Thoracic aorta (tissue), 2 donors: ENCODE results near the gene NXT1. TPM values are rescaled to one million over a fixed set of nuclear protein-coding genes. Genes with fewer than 3 reads are reported as not detected.
A peak's percentile ranks its signal among the peaks of the same experiment; 100 is the strongest.
"Not testable (repeated sequence)": the region's sequence is repeated elsewhere in the genome, so short reads cannot be mapped to it uniquely, and the experiment has no call there.

Experiments used
- ATAC-seq: fragments of 150-250 bp; one replicate; pipeline ENCODE4 v1.8.0; 2017; ENCODE audit warnings: low read depth; ENCODE audit not compliant: insufficient number of reproducible peaks, low FRiP score
- DNase-seq: peaks from one replicate; pipeline ENCODE4 v3.0.0-alpha.2; 2020; ENCODE audit warnings: low spot score
- H3K27ac ChIP-seq, 2 donors: fragments of 200-600 bp; sonication (generic); 1 replicate in 1 of 2; 2 replicates in 1 of 2; pipeline ENCODE4 v1.5.1; 2016; ENCODE audit warnings: mild to moderate bottlenecking in 2 of 2, moderate library complexity in 2 of 2
- H3K27me3 ChIP-seq: fragments of 200-600 bp; sonication (generic); replicated peaks from 2 replicates; pipeline ENCODE4 v1.6.0; 2016; ENCODE audit warnings: mild to moderate bottlenecking; ENCODE audit not compliant: insufficient read depth
- H3K36me3 ChIP-seq: fragments of 200-600 bp; sonication (generic); one replicate; pipeline ENCODE4 v1.5.1; 2016
- H3K4me1 ChIP-seq, 2 donors: fragments of 200-600 bp; sonication (generic); 1 replicate in 1 of 2; 2 replicates in 1 of 2; pipeline versions ENCODE4 v1.5.1 to v1.6.0; 2016; ENCODE audit warnings: low read depth in 2 of 2, mild to moderate bottlenecking in 1 of 2; ENCODE audit not compliant: control insufficient read depth in 1 of 2
- H3K4me3 ChIP-seq: fragments of 200-600 bp; sonication (generic); 2 replicates; pipeline ENCODE4 v1.5.1; 2016; ENCODE audit warnings: mild to moderate bottlenecking
- H3K9me3 ChIP-seq: fragments of 200-600 bp; sonication (generic); 2 replicates; pipeline ENCODE4 v1.5.1; 2016
- CTCF ChIP-seq: fragments of 200-600 bp; sonication (generic); IDR thresholded peaks from one replicate; pipeline ENCODE4 v1.5.1; 2019; ENCODE audit warnings: antibody characterized with exemption
- total RNA-seq, 2 donors: library from RNA; depleted of rRNA; stranded (reverse); fragments of >200 nt; gene quantifications; one replicate each; pipeline versions ENCODE4 v1.1.0 to v1.2.3, GENCODE V29; 2016

The NXT1 gene
- total RNA-seq, 2 donors from 2014 or later, result 21.8 to 79.6 TPM

- no peaks in the 10 kb centered on the region for H3K27me3 ChIP-seq
- DNase-seq, result no peak
- no peaks in the 10 kb centered on the region for H3K9me3 ChIP-seq
- no peak overlapping the region for H3K4me3 ChIP-seq
- no peak for TF ChIP-seq CTCF
- no peak for ATAC-seq
- no peaks in the 10 kb centered on the region for H3K4me1 ChIP-seq
- H3K27ac ChIP-seq, result no peak overlapping the region
- no peaks in the 10 kb centered on the region for H3K36me3 ChIP-seq
Observed at GRCh38 chr20:23343590-23343989, 7.0 kb upstream of the NXT1 start.

GRCh38 chr20:23344336-23344735 lies 6.3 kb upstream of the NXT1 start:
- H3K4me3 ChIP-seq, result no peak overlapping the region
- peaks cover 4 to 5% of the 10 kb centered on the region in 2 donors for H3K4me1 ChIP-seq
- ATAC-seq, result no peak
- H3K27ac ChIP-seq, result no peak overlapping the region
- H3K9me3 ChIP-seq, result no peaks in the 10 kb centered on the region
- H3K36me3 ChIP-seq, result no peaks in the 10 kb centered on the region
- no peak for DNase-seq
- TF ChIP-seq CTCF, result no peak
- H3K27me3 ChIP-seq, result no peaks in the 10 kb centered on the region

GRCh38 chr20:23346002-23346401 lies 4.6 kb upstream of the NXT1 start:
- H3K4me1 ChIP-seq, result peaks cover 6 to 8% of the 10 kb centered on the region in 2 donors
- H3K9me3 ChIP-seq, result no peaks in the 10 kb centered on the region
- ATAC-seq, result no peak
- no peak for TF ChIP-seq CTCF
- no peak overlapping the region for H3K27ac ChIP-seq
- H3K36me3 ChIP-seq, result no peaks in the 10 kb centered on the region
- H3K4me3 ChIP-seq, result no peak overlapping the region
- no peaks in the 10 kb centered on the region for H3K27me3 ChIP-seq
- DNase-seq, result no peak

GRCh38 chr20:23347791-23348190 lies 2.8 kb upstream of the NXT1 start:
- H3K4me3 ChIP-seq, result no peak overlapping the region
- no peak for TF ChIP-seq CTCF
- H3K9me3 ChIP-seq, result no peaks in the 10 kb centered on the region
- ATAC-seq (no peak), DNase-seq (no peak)
- H3K36me3 ChIP-seq, result no peaks in the 10 kb centered on the region
- H3K4me1 ChIP-seq, result peaks cover 20 to 22% of the 10 kb centered on the region in 2 donors
- no peaks in the 10 kb centered on the region for H3K27me3 ChIP-seq
- H3K27ac ChIP-seq, result no peak overlapping the region

- H3K9me3 ChIP-seq, DNase-seq, H3K27me3 ChIP-seq, H3K4me3 ChIP-seq, ATAC-seq, H3K36me3 ChIP-seq: not testable (repeated sequence)
- Histone ChIP-seq H3K4me1 (peaks cover 20 to 22% of the 10 kb centered on the region in 2 donors), H3K27ac (peak overlapping the region; percentile 95 to 99)
Observed at GRCh38 chr20:23348510-23348909, 2.1 kb upstream of the NXT1 start.
